K562 (cell line): ENCODE measurements around the gene MEIKIN. TPM values are rescaled to one million over a fixed set of nuclear protein-coding genes. Genes with fewer than 3 reads are reported as not detected.
A peak's percentile ranks its signal among the peaks of the same experiment; 100 is the strongest.

Source experiments
- ATAC-seq: fragments of 200-7000 bp; cut with Tn5 transposase; 3 replicates; pipeline ENCODE4 v1.9.1; 2020; ENCODE audit warnings: moderate library complexity
- BruUV-seq: library from RNA; stranded (reverse); fragments of 400-500 nt; replicated peaks from 2 replicates; lab custom pipeline; 2021; lab: Mats Ljungman, UMichigan
- CTCF ChIA-PET: fragments of 300-600 bp; formaldehyde crosslinking; extraction: SDS; loops from one replicate; lab custom pipeline; 2021; ENCODE audit warnings: low intra/inter-chr PET ratio; lab: Yijun Ruan, JAX
- POLR2A ChIA-PET: fragments of 300-600, 350-650 bp; sonication (Branson Sonifier 250); formaldehyde crosslinking; extraction: SDS; loops from one replicate; lab custom pipeline; 2021; ENCODE audit warnings: antibody characterized with exemption, inconsistent platforms; lab: Yijun Ruan, JAX
- DNase-seq, 4 experiments: peaks; one replicate each; pipeline versions ENCODE4 v3.0.0 to v3.0.0-alpha.2; 2011 to 2018; ENCODE audit warnings: low spot score in 3 of 4, mixed read lengths in 3 of 4; ENCODE audit errors: extremely low read depth in 1 of 4
- FAIRE-seq: peaks from 2 replicates; lab custom pipeline; 2011; peaks lifted over from hg19 to GRCh38; lab: Jason Lieb, UNC
- H2AFZ ChIP-seq: 2 replicates; pipeline ENCODE4 v1.6.0; 2011; ENCODE audit warnings: low read depth, low read length, control low read depth, inconsistent platforms
- H3K27ac ChIP-seq: fragments of 200-600 bp; 3 replicates; pipeline ENCODE4 v1.8.0; 2011; ENCODE audit warnings: low read depth, mild to moderate bottlenecking, control low read depth, inconsistent platforms, low read length, moderate library complexity, mixed read lengths; ENCODE audit errors: extremely low read depth
- H3K27me3 ChIP-seq, 2 experiments: fragments of 300-600 bp in 1 of 2; 2 replicates in 1 of 2; 3 replicates in 1 of 2; pipeline versions ENCODE4 v1.6.0 to v1.8.0; 2011; ENCODE audit warnings: inconsistent platforms in 2 of 2, low read length in 2 of 2, mild to moderate bottlenecking in 1 of 2, mixed read lengths in 1 of 2, moderate library complexity in 1 of 2; ENCODE audit not compliant: control insufficient read depth in 2 of 2, insufficient read depth in 2 of 2
- H3K36me3 ChIP-seq: fragments of 300-600 bp; 3 replicates; pipeline ENCODE4 v1.8.0; 2011; ENCODE audit warnings: mild to moderate bottlenecking, low read length, inconsistent platforms; ENCODE audit not compliant: control insufficient read depth, insufficient read depth
- H3K4me1 ChIP-seq, 2 experiments: fragments of 200-600 bp in 1 of 2; replicated peaks in 1 of 2; 2 replicates in 1 of 2; 3 replicates in 1 of 2; pipeline versions ENCODE4 v1.5.1 to v1.8.0; 2011; ENCODE audit warnings: inconsistent platforms in 2 of 2, low read length in 2 of 2, mild to moderate bottlenecking in 1 of 2, mixed read lengths in 1 of 2, moderate library complexity in 1 of 2; ENCODE audit not compliant: control insufficient read depth in 2 of 2, insufficient read depth in 2 of 2
- H3K4me2 ChIP-seq: 2 replicates; pipeline ENCODE4 v1.6.1; 2011; ENCODE audit warnings: low read length, control low read depth, inconsistent platforms, mixed read lengths; ENCODE audit not compliant: insufficient read depth
- H3K4me3 ChIP-seq: fragments of 200-600 bp; sonication (generic), shearing (Covaris generic); 2 replicates; pipeline ENCODE4 v1.5.1; 2016; ENCODE audit warnings: control low read depth, inconsistent platforms
- H3K79me2 ChIP-seq: fragments of 200-600 bp; 3 replicates; pipeline ENCODE4 v1.8.0; 2011; ENCODE audit warnings: low read length, inconsistent platforms; ENCODE audit not compliant: control insufficient read depth, insufficient read depth
- H3K9ac ChIP-seq, 2 experiments: 2 replicates each; pipeline versions ENCODE4 v1.6.0 to v1.6.1; 2011; ENCODE audit warnings: low read depth in 2 of 2, low read length in 2 of 2, control low read depth in 1 of 2, inconsistent platforms in 1 of 2, mild to moderate bottlenecking in 1 of 2, mixed read lengths in 1 of 2; ENCODE audit not compliant: insufficient read depth in 1 of 2
- H3K9me1 ChIP-seq: one replicate; pipeline ENCODE4 v1.6.0; 2011; ENCODE audit warnings: inconsistent platforms, mild to moderate bottlenecking, low read length, moderate library complexity; ENCODE audit not compliant: control insufficient read depth, insufficient read depth
- H3K9me3 ChIP-seq: replicated peaks from 2 replicates; pipeline ENCODE4 v1.5.1; 2011; ENCODE audit warnings: low read depth, low read length, inconsistent platforms; ENCODE audit not compliant: control insufficient read depth, insufficient read depth
- H4K20me1 ChIP-seq: replicated peaks from 2 replicates; pipeline ENCODE4 v1.6.1; 2011; ENCODE audit warnings: low read length, inconsistent platforms, mixed read lengths; ENCODE audit not compliant: control insufficient read depth, insufficient read depth
- CBX3 ChIP-seq, 2 experiments: IDR thresholded peaks; 1 replicate in 1 of 2; 2 replicates in 1 of 2; pipeline ENCODE4 v1.6.1; 2012; ENCODE audit warnings: inconsistent platforms in 2 of 2, low read length in 2 of 2, borderline replicate concordance in 1 of 2, control low read depth in 1 of 2
- CHD1 ChIP-seq: fragments of 200-600 bp; sonication (generic); IDR thresholded peaks from one replicate; pipeline ENCODE4 v1.6.1; 2012; ENCODE audit warnings: mild to moderate bottlenecking, moderate library complexity, low read length, inconsistent platforms
- CHD2 ChIP-seq: IDR thresholded peaks from 2 replicates; pipeline ENCODE4 v1.6.1; 2011; ENCODE audit warnings: low read depth, low read length
- MCM2 ChIP-seq: fragments of 450-650 bp; IDR thresholded peaks from 2 replicates; pipeline ENCODE4 v1.6.1; 2017; ENCODE audit warnings: low read depth, mild to moderate bottlenecking
- PHB2 ChIP-seq: fragments of 450-650 bp; IDR thresholded peaks from 2 replicates; pipeline ENCODE4 v1.6.1; 2017; ENCODE audit warnings: low read depth
- SUPT5H ChIP-seq: fragments of 450-650 bp; IDR thresholded peaks from 2 replicates; pipeline ENCODE4 v1.6.1; 2016
- TGIF2 ChIP-seq: sonication (generic); formaldehyde crosslinking; IDR thresholded peaks from 2 replicates; pipeline ENCODE4 v1.8.1; 2022; ENCODE audit warnings: mild to moderate bottlenecking, missing genetic modification reagents, moderate library complexity
- U2AF2 ChIP-seq: fragments of 200-400 bp; formaldehyde crosslinking; optimal IDR thresholded peaks from 2 replicates; pipeline ENCODE3; 2017; ENCODE audit warnings: low read depth, mild to moderate bottlenecking, low read length
- ZBTB11 ChIP-seq, 3 experiments: fragments of 200-800 bp in 1 of 3; fragments of 250-450 bp in 1 of 3; fragments of 450-650 bp in 1 of 3; sonication (Bioruptor Pico) in 1 of 3; sonication (Bioruptor generic) in 1 of 3; formaldehyde crosslinking in 1 of 3; IDR thresholded peaks; 2 replicates each; pipeline versions ENCODE4 v1.6.1 to v1.8.0; 2016 to 2022; ENCODE audit warnings: mild to moderate bottlenecking in 2 of 3, missing genetic modification characterization in 2 of 3, missing compliant biosample characterization in 1 of 3, moderate library complexity in 1 of 3
- ZNF766 ChIP-seq: fragments of 200-800 bp; sonication (Bioruptor generic); conservative IDR thresholded peaks from 2 replicates; pipeline ENCODE4 v1.6.1; 2016; ENCODE audit warnings: missing genetic modification characterization, missing compliant biosample characterization
- WGBS: fragments of 100-300 bp; shearing (Covaris generic); methylation state at CpG from one replicate; pipeline ENCODE4 v1.1.6; 2016; ENCODE audit warnings: low coverage, mixed read lengths; ENCODE audit not compliant: insufficient coverage; ENCODE audit errors: missing lambda C conversion rate; 5-methylcytosine and 5-hydroxymethylcytosine counted together
- in situ Hi-C: fragments of 300-500 bp; cut with MboI; formaldehyde crosslinking; loops from 4 replicates; pipeline ENCODE4 v1.15.0; 2018; ENCODE audit warnings: inconsistent platforms, mixed read lengths
- intact Hi-C: fragments of 100-400 bp; cut with micrococcal nuclease; formaldehyde crosslinking; loops from 2 replicates; pipeline ENCODE4 v1.14.2; 2022
- polyA plus RNA-seq, 8 experiments: library from polyadenylated mRNA; depleted of rRNA in 4 of 8; stranded (reverse) in 5 of 8; unstranded in 3 of 8; fragments of >200 nt; fragmentation: Nextera tagmentation in 2 of 8; fragmentation: Illumina TruSeq in 1 of 8; extraction: Ambion mirVana in 2 of 8; extraction: Trizol in 1 of 8; gene quantifications; 2 replicates each; pipeline versions ENCODE4 v1.2.1 to v1.2.3, GENCODE V29; 2011 to 2014; ENCODE audit warnings: inconsistent platforms in 1 of 8, missing spikeins in 1 of 8
- total RNA-seq, 7 experiments: library from RNA; depleted of rRNA in 6 of 7; stranded (reverse); fragments of >200 nt in 6 of 7; fragmentation: Illumina TruSeq in 2 of 7; extraction: Trizol in 2 of 7; gene quantifications; 2 replicates each; pipeline versions ENCODE4 v1.2.1 to v1.2.3, GENCODE V29; 2011 to 2021; ENCODE audit warnings: low replicate concordance in 1 of 7

Gene MEIKIN
- total and polyA plus RNA-seq, 9 of the 15 experiments (the other 6 are each of a cell fraction or from before 2014, with no cell fraction given): 0.18 TPM; not detected in 8

- in situ Hi-C loops: no loop called here
- no TSS peak for BruUV-seq
- Histone ChIP-seq H4K20me1 (peaks cover 5% of the 10 kb centered on the region; the same call in 1 of the 2 replicates), H3K27me3 (no peaks in the 10 kb centered on the region), H3K36me3 (no peaks in the 10 kb centered on the region), H3K9ac (no peak overlapping the region), H3K4me3 (no peak overlapping the region), H3K4me2 (no peak overlapping the region), H3K9me3 (no peaks in the 10 kb centered on the region), H3K79me2 (no peaks in the 10 kb centered on the region), H3K27ac (no peak overlapping the region), H3K9me1 (peaks cover 10% of the 10 kb centered on the region), H3K4me1 (peaks cover 34 to 36% of the 10 kb centered on the region in 2 experiments), H2AFZ (no peak overlapping the region)
- ChIA-PET CTCF (no interaction called here), POLR2A (interaction anchor here (0.5 to 1.9 kb wide), 5 partner anchors 9 to 69 kb away, joined by 3 to 4 read pairs (median 3); partner anchors contain the start of gene IL3)
- DNase-seq (no peak), FAIRE-seq (peak; percentile 29), ATAC-seq (no peak)
- intact Hi-C loops: no loop called here
- WGBS: 48% methylated on average over 9 of the region's 10 CpGs
- TF ChIP-seq ZBTB11 (CRISPR knock-in tag; IDR thresholded peaks at IDR 0.05) (no peak), CBX3 (IDR thresholded peaks at IDR 0.05; ENCODE audit: borderline replicate concordance in 1 of 2, low read length in 2 of 2) (no peak), CHD2 (no peak), TGIF2 (CRISPR knock-in tag) (no peak), PHB2 (no peak), CHD1 (no peak), SUPT5H (no peak), MCM2 (no peak), ZNF766 (no peak), U2AF2 (no peak)
Measured at GRCh38 chr5:131991593-131992324, 46.3 kb upstream of the MEIKIN start.
